Thymus (tissue), 11 donors: Measurements from ENCODE around the gene RFESD. TPM values are rescaled to one million over a fixed set of nuclear protein-coding genes. Genes with fewer than 3 reads are reported as not detected.

Experiments used
- DNase-seq, 9 donors: peaks; one replicate each; pipeline ENCODE4 v3.0.0-alpha.2; 2013; ENCODE audit warnings: low spot score in 9 of 9, low read depth in 6 of 9, missing footprints in 1 of 9
- H3K27ac ChIP-seq, 2 donors: one replicate each; pipeline ENCODE4 v1.5.1; 2013; ENCODE audit warnings: control low read depth in 1 of 2, low read depth in 1 of 2, low read length in 1 of 2, mild to moderate bottlenecking in 1 of 2, moderate library complexity in 1 of 2
- H3K27me3 ChIP-seq, 2 donors: one replicate each; pipeline ENCODE4 v1.5.1; 2013; ENCODE audit warnings: low read length in 1 of 2; ENCODE audit not compliant: control insufficient read depth in 2 of 2, insufficient read depth in 1 of 2
- H3K36me3 ChIP-seq, 2 donors: one replicate each; pipeline ENCODE4 v1.5.1; 2013; ENCODE audit warnings: low read length in 1 of 2, mild to moderate bottlenecking in 1 of 2, moderate library complexity in 1 of 2; ENCODE audit not compliant: control insufficient read depth in 2 of 2, insufficient read depth in 2 of 2
- H3K4me1 ChIP-seq, 2 donors: one replicate each; pipeline ENCODE4 v1.5.1; 2013; ENCODE audit warnings: low read length in 2 of 2; ENCODE audit not compliant: control insufficient read depth in 2 of 2, insufficient read depth in 2 of 2
- H3K4me3 ChIP-seq, 2 donors: one replicate each; pipeline ENCODE4 v1.5.1; 2013; ENCODE audit warnings: low read length in 2 of 2, control low read depth in 1 of 2, mild to moderate bottlenecking in 1 of 2
- H3K9me3 ChIP-seq, 2 donors: one replicate each; pipeline ENCODE4 v1.5.1; 2013; ENCODE audit warnings: low read length in 1 of 2, mild to moderate bottlenecking in 1 of 2; ENCODE audit not compliant: control insufficient read depth in 2 of 2, insufficient read depth in 1 of 2
- WGBS: extraction: QIAGEN DNeasy Blood & Tissue Kit; methylation state at CpG from one replicate; pipeline ENCODE4 v1.1.7; 2013; 5-methylcytosine and 5-hydroxymethylcytosine counted together
- polyA plus RNA-seq: library from polyadenylated mRNA; stranded (reverse); fragments of 200-250 nt; gene quantifications from one replicate; pipeline ENCODE4 v1.2.3, GENCODE V29; 2013
- total RNA-seq: library from RNA; stranded (reverse); fragments of 120-200 nt; gene quantifications from one replicate; pipeline ENCODE4 v1.2.4, GENCODE V29; 2013
- donor health status: healthy.

The RFESD gene
- total and polyA plus RNA-seq, 2 donors, result 6.6 to 10.9 TPM

DNA sequence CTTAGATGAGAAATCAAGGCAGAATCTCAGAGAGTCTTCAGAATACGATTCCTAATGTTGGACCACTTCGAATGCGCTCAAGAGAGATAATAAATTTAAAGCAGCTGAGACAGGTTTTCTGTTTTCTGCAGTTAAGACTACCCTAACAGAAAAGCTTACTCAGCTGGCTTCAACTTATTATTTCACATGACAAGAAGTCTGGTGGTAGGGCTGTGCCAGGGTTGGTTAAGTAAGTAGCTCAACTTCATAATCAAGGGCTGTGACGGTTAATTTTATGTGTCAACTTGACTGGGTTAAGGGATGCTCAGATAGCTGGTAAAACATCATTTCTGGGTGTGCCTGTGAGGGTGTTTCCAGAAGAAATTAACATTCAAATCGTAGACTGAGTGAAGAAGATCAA, 22.9 kb upstream of the RFESD start:
- DNase-seq, result no peak
- Histone ChIP-seq H3K4me3 (no peak overlapping the region), H3K9me3 (no peaks in the 10 kb centered on the region), H3K27ac (no peak overlapping the region), H3K4me1 (peaks cover 21% of the 10 kb centered on the region in 2 donors), H3K27me3 (peaks cover 3 to 29% of the 10 kb centered on the region in 2 donors), H3K36me3 (no peaks in the 10 kb centered on the region)
- 95% methylated on average over 5 of the region's 5 CpGs for WGBS

GRCh38 chr5:95624368-95624767, 22.2 kb upstream of the RFESD start:
- Histone ChIP-seq H3K9me3 (no peaks in the 10 kb centered on the region), H3K27ac (no peak overlapping the region), H3K4me3 (no peak overlapping the region), H3K36me3 (no peaks in the 10 kb centered on the region), H3K27me3 (peaks cover 3 to 22% of the 10 kb centered on the region in 2 donors), H3K4me1 (peaks cover 21% of the 10 kb centered on the region in 2 donors)
- 97% methylated on average over 2 of the region's 2 CpGs for WGBS
- DNase-seq, result no peak

DNA sequence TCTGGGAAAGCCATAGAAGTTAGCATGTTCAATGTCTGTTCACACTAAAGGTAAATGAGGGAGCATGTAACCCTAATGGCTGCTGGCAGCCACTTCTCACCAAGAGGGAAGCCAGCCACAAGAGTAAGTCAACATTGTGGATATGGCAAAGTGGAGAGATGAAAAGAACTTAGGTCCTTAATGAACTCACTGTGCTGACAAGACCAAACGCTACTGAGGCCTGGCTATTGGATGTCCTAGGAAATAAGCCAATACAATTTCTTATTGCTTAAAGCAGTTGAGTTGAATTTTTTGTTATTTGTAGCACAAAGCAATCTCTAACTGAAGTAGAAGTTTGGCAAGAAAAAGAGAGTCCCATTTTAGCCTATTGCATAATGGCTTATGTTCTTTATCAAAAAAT, 19.9 kb upstream of the RFESD start:
- Histone ChIP-seq H3K36me3 (no peaks in the 10 kb centered on the region), H3K9me3 (no peaks in the 10 kb centered on the region), H3K27me3 (peaks cover 0 to 3% of the 10 kb centered on the region in 2 donors), H3K27ac (no peak overlapping the region), H3K4me3 (no peak overlapping the region), H3K4me1 (peaks cover 7 to 13% of the 10 kb centered on the region in 2 donors)
- WGBS, result 96% methylated on average over 1 of the region's 1 CpG
- DNase-seq, result no peak

DNA sequence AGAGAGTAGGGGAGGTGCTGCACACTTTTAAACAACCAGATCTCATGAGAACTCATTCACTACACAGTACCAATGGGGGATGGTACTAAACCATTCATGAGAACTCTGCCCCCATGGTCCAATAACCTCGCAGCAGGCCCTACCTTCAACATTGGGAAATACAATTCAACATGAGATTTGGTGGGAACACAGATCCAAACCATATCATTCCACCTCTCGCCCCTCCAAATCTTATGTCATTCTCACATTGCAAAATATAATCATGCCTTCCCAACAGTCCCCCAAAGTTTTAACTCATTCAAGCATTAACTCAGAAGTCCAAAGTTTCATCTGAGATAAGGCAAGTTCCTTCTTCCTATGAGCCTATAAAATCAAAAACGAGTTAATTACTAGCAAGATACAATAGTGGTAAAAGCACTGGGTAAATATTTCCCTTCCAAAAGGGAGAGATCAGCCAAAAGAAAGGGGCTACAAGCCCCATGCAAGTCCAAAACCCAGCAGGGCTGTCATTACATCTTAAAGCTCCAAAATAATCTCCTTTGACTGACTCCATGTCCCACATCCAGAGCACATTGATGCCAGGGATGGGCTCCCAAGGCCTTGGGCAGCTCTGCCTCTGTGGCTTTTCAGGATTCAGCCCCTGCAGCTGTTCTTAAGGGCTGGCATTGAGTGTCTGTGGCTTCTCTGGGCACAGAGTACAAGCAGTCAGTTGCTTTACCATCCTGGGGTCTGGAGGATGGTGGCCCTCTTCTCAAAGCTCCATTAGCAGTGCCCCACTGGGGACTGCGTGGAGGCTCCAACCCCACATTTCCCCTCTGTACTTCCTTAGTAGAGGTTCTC, 18.4 kb upstream of the RFESD start:
- H3K4me1 ChIP-seq, result peaks cover 2 to 3% of the 10 kb centered on the region in 2 donors
- no peak overlapping the region for H3K4me3 ChIP-seq
- no peaks in the 10 kb centered on the region for H3K9me3 ChIP-seq
- no peaks in the 10 kb centered on the region for H3K27me3 ChIP-seq
- H3K36me3 ChIP-seq, result no peaks in the 10 kb centered on the region
- H3K27ac ChIP-seq, result no peak overlapping the region
- no peak for DNase-seq
- 94% methylated on average over 4 of the region's 4 CpGs for WGBS

DNA sequence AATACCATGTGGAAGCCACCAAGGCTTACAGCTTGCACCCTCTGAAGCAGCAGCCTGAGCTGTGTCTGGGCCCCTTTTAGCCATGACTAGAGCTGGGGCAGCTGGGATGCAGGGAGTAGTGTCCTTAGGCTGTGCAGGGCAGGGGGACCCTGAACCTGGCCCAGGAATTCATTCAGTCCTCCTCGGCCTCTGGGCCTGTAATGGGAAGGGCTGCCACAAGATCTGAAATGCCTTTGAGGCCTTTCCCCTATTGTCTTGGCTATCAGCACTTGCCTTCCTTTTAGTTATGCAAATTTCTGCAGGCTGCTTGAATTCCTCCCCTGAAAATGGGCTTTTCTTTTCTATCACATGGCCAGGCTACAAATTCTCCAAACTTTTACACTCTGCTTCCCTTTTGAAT, 17.6 kb upstream of the RFESD start:
- Histone ChIP-seq H3K9me3 (no peaks in the 10 kb centered on the region), H3K4me3 (no peak overlapping the region), H3K4me1 (peaks cover 0 to 2% of the 10 kb centered on the region in 2 donors), H3K27me3 (no peaks in the 10 kb centered on the region), H3K36me3 (no peaks in the 10 kb centered on the region), H3K27ac (no peak overlapping the region)
- 98% methylated on average over 1 of the region's 1 CpG for WGBS
- no peak for DNase-seq

GRCh38 chr5:95630394-95630917, 16.1 kb upstream of the RFESD start:
- H3K36me3 ChIP-seq, result no peaks in the 10 kb centered on the region
- no peak for DNase-seq

GRCh38 chr5:95631255-95631958, 15.2 kb upstream of the RFESD start:
- 97% methylated on average over 2 of the region's 2 CpGs for WGBS
- H3K9me3 ChIP-seq, result no peaks in the 10 kb centered on the region
- no peaks in the 10 kb centered on the region for H3K36me3 ChIP-seq
- no peaks in the 10 kb centered on the region for H3K27me3 ChIP-seq
- no peak for DNase-seq
- H3K4me1 ChIP-seq, result peaks cover 0 to 2% of the 10 kb centered on the region in 2 donors
- H3K4me3 ChIP-seq, result no peak overlapping the region
- no peak overlapping the region for H3K27ac ChIP-seq

More at GRCh38 chr5:95630394-95630917, 16.1 kb upstream of the RFESD start:
- Histone ChIP-seq H3K9me3 (no peaks in the 10 kb centered on the region), H3K4me1 (peaks cover 0 to 2% of the 10 kb centered on the region in 2 donors), H3K27me3 (no peaks in the 10 kb centered on the region), H3K27ac (no peak overlapping the region), H3K4me3 (no peak overlapping the region)
- WGBS, result 99% methylated on average over 5 of the region's 5 CpGs

DNA sequence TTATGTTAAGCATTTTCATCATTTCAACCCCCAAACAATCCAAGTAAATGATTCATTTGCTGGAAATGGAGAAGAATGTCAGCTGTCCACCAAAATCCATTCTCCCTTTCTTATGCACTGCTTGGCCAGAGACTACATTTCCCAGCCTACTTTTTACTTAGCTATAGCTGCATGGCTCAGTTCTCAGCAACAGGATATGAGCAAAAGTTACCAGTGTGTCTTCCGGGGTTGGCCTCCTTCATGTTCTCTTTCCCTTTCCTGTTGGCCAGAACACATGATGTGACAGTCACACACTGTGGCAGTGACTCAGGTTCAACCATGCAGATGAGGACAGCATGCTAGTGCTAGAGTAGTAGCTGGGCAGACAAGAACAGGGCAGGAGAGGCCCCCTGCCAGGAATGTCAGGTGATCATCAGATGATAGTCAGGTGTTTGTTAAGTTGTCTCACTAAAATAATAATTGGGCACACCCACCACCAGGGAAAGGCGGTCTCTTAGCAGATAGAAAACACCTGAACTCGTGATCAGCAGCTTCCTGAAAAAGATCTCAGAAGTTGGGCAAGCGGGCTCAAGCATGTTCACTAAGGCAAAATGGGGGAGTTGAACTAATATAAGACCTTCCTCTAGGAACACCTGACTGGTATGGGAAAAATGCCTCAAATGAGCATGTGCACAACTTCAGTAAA, 14.4 kb upstream of the RFESD start:
- Histone ChIP-seq H3K27ac (no peak overlapping the region), H3K9me3 (no peaks in the 10 kb centered on the region), H3K4me1 (peaks cover 0 to 2% of the 10 kb centered on the region in 2 donors), H3K27me3 (no peaks in the 10 kb centered on the region), H3K4me3 (no peak overlapping the region), H3K36me3 (no peaks in the 10 kb centered on the region)
- WGBS, result 77% methylated on average over 4 of the region's 4 CpGs
- peak in 2 of 9 donors; percentile 47 to 65 for DNase-seq
